ENCODE data around the gene FEM1B. TPM values are rescaled to one million over a fixed set of nuclear protein-coding genes. Genes with fewer than 3 reads are reported as not detected.

The FEM1B gene
- total RNA-seq, 1 donor from 2014 or later, result 46.8 TPM

DNA sequence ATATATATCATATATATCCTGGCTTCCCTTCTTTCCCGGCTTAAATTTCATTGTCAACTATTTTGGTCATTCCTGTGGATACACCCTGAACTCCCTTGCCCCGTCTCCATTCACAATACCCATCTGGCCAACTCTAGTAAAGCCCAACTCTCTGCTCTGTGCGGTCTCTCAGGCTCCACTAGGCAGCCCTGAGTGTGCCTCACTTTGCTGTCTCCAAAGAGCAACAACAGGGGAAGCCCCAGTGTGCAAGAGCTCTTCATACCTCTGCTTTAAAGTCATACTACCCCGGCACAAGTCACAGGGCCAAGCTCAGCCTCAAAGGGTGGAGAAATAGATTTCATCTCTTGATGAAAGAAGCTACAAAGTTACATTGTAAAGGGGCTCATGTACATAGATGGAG, 18.9 kb upstream of the FEM1B start:
- DNase-seq (ENCODE audit: low read depth, low spot score), result no peak

DNA sequence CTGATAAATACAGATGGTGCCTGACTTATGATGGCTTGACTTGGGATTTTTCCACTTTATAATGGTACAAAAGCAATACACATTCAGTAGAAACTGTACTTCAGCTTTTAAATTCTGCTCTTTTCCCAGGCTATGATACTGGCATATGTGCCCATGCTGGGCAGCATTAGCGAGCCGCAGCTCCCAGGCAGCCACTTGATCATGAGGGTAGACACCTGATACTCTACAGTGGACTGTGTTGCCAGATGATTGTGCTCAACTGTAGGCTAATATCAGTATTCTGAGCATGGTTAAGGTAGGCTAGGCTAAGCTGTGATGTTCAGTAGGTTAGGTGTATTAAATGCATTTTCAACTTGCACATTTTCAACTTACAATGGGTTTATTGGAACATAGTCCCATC, 17.7 kb upstream of the FEM1B start:
- DNase-seq (ENCODE audit: low read depth, low spot score), result no peak

DNA sequence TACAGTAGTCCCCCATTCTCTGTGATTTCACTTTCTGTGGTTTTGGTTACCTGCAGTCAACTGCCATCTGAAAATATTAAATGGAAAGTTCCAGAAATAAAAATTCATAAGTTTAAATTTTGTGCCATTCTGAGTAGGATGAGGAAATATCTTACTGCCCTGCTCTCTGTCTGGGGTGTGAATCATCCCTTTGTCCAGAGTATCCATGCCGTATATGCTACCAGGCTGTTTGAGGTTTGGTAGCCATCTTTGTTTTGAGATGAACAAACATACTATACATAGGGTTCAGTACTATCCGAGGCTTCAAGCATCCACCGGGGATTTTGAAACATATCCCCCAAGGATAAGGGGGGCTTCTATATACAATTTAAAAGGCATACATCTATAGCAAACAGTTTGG, 16.3 kb upstream of the FEM1B start:
- DNase-seq (ENCODE audit: low read depth, low spot score), result no peak

DNA sequence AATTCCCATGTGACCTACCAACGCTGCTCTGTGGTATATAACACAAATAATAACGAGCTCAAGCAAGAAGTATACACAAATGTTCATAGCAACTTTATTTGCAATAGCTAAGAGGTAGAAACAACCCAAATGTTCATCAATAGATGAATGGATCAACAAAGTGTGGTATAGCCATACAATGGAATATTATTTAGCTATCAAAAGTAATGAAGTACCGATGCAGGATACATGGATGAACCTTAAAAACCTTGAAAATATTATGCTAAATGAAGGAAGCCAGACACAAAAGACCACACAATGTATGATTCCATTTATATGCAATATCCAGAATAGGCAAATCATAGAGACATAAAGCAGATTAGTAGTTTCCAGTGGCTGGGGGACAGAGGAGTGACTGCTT, 15.6 kb upstream of the FEM1B start:
- no peak for DNase-seq (ENCODE audit: low read depth, low spot score)

DNA sequence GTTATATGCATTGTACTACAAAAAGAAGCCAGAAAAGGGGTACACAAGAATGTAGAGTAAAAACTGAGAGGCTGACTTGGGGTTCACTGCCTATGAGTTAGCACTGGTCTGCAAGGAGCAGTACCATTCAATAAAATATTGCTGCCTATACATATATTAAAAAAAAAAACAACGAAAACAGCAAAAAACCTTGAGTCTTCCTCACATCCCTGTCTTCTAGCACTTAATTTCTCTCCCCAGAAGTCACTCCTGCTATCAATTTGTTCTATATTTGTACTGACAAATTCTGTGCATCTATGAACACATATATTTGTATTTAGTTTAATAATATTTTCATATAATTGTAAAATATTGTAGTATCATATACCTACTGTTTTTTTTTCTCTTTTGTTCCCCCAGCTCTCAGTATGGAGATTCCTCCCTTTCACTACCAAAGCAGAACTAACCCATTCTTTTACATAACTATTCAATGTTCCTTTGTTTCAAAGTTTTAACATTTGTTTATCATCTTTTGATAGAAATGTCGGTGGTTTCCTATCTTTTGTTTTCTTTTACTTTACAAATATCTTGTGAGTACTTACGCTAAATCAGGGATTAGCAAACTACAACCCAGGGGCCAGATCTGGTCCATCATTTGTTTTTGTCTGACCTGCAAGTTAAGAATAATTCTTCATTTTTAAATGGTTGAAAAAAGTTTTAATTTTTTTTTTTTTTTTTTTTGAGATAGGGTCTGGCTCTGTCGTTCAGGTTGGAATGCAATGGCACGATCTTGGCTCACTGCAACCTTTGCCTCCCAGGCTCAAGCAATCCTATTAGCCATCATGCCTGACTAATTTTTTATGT, 14.8 kb upstream of the FEM1B start:
- DNase-seq (ENCODE audit: low read depth, low spot score), result no peak

DNA sequence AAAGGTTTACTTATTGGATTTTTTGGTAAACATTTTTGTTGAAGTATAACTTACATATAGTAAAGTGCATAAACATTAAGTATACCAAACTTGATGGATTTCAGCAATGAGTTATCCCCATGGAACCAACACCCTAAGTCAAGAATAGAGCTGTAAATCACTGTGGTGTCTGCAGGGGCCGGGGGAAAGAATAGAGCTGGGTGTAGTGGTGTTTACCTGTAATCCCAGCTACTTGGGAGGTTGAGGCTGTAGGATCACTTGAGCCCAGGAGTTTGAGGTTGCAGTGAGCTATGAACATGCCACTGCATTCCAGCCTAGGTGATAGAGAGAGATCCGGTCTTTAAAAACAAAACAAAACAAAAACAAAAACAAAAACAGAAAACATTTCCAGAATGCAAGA, 13.3 kb upstream of the FEM1B start:
- no peak for DNase-seq (ENCODE audit: low read depth, low spot score)

DNA sequence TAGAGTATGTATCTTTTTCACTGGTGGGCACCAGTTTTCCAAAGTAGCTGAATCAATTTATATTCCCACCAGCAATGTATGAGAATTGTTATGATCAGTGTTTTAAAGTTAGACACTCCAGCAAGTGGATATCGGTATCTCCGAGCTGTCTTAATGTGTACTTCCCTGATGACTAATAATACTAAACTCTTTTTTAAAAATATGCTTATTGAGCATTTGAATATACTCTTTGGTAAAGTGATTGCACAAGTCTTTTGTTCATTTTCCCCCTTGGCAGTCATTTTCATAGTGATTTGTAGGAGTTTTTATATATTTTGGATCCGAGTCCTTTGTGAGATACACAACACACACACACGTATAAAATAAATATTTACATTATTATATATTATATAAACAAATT, 12.5 kb upstream of the FEM1B start:
- DNase-seq (ENCODE audit: low read depth, low spot score), result no peak

DNA sequence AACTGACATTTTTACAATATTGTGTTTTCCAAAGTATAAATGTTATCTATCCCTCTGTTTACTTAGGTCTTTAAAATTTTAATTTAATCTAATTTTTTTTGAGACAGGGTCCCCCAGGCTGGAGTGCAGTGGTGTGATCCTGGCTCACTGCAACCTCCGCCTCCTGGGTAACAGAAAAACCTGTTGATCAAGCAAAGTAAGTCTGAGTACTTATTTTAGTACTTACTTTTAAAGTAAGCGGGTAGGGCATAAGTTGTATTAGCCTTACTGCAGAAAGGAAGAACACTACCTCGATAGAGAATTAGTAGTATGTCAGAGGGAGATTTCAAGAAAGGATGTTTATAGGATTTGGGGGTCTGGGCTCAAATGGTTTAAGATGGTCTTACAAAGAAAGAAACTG, 11.9 kb upstream of the FEM1B start:
- no peak for DNase-seq (ENCODE audit: low read depth, low spot score)

DNA sequence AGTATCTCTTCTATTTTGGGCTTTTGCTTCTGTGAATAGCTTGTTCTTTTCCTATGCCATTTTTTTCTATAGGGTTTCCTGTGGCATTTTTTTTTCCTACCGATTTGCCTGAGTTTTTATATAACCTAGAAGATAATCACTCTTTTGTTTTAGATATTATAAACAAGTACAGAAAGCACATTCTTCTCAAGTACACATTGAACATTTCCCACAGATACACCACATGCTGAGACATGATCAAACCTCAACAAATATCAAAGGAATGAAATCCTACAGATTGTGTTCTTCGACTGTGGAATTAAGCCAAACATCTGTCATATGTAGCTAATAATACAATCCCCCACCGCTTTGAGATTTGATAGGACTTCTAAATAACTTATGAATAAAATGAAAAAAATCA, 9.1 kb upstream of the FEM1B start:
- no peak for DNase-seq (ENCODE audit: low read depth, low spot score)

DNA sequence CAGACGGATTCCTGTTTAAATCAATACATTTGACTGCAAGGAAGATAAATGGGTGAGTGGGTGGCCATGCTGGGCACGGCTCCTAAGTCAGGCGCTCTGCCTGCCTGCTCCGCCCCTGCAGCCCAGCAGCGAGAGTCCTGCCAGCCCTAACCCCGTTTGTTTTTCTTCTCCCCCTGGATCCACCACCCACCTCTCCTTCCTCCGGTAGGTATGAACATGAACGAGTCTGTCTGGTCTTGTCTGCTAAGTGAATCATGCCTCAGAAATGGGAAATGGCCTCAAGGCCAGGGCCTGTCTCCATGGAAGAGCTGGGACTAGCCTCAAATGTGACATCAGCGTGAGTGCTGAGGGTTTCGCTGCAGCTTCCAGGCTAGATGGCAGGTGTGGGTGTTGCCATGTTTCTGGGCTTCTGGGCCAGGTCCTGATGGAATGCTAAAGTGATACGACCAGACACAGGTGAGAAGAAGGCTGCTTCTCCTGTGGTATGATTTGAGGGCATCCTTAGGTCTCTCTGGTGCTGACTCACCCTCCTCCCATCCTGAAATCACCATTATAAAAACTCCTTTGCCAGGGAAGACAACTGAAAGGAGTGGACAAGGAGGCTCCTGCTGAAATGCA, 5.6 kb upstream of the FEM1B start:
- no peak for DNase-seq (ENCODE audit: low read depth, low spot score)

DNA sequence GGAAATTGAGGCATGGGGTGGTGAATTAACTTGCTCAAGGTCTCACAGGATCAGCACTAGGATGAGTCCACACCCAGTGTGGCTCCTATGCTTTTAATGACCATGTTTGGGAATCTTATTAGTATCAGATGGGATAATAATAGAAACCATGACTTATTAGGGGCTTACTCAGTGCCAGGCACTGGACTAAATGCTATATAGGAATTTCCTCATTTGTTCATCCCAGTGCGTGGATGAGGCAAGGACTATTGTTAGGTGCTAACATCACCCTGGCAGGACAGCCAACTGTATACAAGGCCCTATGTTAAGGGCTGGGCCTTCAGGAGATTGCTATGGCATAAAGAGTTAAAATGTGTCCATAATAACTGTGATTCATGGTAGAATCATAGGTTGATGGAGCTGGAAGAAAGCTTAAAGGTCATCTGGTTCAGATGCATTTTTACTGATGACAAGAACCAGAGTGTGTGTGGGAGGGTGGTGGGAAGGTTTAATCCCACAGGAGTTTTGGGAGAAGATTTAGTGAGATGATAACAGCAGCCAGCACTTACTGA, 4.7 kb upstream of the FEM1B start:
- DNase-seq (ENCODE audit: low read depth, low spot score), result no peak

DNA sequence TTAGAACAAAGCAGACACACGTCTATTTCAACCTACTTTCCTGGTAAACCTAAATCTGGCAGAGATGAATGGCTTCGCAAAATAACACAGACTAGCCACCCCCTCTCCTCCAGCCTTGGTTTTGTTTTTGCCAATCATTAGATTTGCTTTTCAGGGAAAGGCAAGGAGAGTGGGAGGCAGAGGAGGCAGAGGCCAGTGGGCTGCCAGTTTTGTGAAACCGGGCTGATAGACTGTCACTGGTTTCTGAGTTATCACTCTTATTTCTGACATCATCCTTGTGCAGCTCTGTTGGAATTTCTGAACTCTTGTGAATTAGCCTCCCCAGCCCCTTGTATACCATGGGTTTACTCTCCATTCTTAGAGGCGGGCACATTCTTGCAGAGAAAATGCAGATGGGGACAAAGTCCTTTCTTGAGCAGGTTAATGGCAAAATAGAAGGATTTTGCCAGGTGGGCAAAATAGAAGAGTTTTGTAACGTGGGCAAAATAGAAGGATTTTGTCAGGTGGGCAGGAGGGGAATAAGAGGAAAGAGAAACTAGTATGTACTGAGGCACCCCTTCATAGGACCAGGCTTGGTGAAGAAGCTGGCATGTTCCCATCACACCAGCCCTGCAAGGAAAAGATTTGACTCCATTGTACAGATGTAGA, 3.2 kb upstream of the FEM1B start:
- DNase-seq (ENCODE audit: low read depth, low spot score), result no peak

DNA sequence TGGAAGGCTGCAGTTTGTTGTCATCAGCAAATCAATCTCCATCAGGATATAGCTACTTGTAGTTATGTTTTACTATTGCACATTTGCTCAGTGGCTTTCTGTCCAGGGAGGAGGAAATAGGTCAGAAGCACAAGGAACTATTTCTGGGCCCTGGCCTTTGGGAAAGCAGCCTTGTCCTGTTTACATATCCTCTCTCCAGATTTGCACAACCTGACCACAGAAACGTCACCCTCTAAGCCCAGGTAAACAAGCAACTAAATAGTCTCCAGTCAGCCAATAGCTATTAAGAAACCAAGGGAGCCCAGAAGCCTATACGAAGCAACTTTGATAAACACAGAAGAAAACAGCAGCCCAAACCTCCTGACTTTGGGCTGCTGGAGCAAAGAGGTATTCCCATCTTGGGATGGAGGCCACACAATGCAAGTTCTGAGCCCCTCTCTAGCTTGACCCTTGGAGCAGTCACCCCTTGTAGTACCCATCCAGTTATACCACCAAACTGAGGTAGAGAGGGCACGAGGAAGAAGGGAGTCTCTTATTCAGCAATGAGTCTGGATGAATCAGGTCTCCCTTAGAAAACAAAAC, 2.3 kb upstream of the FEM1B start:
- DNase-seq (ENCODE audit: low read depth, low spot score), result no peak

DNA sequence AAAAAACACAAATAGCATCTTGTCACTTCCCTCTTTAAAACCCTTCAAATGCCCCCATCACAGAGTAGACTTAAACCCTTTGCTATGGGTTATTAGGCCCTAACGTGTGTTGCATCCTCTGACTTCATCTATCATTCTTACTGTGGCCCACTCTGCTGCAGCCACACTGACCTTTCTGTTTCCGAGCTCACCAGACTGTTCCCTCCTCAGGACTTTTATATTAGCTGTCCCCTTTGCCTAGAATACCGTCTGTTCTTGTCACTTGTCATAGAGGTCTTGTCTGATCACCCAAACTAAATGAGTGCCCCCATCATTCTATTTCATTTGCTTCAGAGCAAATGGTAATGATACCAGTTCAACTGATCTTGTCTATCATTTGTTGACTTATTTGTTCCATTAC, 877 bp upstream of the FEM1B start:
- DNase-seq (ENCODE audit: low read depth, low spot score), result no peak

DNA sequence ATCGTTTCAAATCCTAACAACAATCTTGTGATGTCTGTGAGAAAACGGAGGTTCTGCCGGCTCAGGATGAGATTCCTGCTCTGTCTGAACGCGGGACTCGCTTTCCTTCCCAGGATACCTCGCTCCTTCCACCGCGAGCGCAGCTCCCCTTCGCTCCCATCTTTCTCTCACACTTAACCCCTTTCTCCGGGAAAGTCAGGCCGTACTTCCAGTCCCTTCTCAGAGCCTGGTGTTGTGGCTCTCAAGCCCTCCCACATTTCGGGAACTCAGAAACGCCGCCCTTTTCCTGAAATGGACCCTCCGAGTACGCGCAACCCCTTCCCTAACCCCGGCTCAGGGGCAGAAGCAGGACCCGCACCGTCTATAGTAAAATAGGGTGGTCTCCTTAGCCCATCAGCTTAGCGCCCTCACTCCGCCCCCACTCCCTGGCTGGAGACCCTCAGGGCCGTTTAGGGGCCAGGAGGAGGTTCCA, 378 bp upstream of the FEM1B start:
- DNase-seq (ENCODE audit: low read depth, low spot score), result no peak

DNA sequence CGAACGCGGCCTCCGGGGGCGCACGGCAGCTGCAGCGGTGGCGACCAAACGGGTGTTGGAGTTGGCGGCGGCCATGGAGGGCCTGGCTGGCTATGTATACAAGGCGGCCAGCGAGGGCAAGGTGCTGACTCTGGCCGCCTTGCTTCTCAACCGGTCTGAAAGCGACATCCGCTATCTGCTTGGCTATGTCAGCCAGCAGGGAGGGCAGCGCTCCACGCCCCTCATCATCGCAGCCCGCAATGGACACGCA, 725 bp downstream of the FEM1B start:
- DNase-seq (ENCODE audit: low read depth, low spot score), result no peak

DNA sequence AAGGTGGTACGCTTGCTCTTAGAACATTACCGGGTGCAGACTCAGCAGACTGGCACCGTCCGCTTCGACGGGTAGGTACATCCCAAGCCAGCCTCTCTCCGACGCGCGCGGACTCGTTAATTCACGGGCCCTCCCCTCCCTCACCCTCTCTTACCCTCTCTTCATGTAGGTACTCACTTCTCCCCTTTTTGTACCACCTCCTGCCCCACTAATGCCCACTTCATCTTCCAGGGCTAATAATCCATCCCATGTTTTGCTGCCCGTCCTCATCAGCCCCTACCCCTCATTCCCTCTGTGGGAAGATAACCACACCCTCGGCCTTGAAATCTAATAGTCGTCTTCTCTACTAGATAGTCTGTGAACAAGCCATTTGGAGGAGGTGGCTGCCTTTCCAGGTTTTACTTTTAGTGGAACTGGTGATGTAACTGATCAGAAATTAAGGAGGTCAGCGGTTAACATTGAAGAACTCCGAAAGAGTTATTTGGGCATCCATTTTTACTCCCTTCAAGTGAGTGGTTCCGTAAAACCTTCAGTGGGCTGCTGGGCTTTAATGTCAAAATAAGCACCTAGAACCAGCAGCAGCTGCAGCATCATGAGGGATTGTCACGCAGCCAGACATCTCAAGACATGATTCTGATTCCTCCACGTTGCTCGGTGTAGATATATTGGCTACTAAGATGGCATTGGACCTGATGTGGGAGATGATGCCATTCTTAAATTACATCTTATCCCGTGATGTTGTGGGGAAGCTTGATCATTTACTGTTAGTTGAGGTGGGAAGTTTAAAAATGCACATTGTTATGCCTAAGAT, 1.3 kb downstream of the FEM1B start:
- DNase-seq (ENCODE audit: low read depth, low spot score), result no peak

DNA sequence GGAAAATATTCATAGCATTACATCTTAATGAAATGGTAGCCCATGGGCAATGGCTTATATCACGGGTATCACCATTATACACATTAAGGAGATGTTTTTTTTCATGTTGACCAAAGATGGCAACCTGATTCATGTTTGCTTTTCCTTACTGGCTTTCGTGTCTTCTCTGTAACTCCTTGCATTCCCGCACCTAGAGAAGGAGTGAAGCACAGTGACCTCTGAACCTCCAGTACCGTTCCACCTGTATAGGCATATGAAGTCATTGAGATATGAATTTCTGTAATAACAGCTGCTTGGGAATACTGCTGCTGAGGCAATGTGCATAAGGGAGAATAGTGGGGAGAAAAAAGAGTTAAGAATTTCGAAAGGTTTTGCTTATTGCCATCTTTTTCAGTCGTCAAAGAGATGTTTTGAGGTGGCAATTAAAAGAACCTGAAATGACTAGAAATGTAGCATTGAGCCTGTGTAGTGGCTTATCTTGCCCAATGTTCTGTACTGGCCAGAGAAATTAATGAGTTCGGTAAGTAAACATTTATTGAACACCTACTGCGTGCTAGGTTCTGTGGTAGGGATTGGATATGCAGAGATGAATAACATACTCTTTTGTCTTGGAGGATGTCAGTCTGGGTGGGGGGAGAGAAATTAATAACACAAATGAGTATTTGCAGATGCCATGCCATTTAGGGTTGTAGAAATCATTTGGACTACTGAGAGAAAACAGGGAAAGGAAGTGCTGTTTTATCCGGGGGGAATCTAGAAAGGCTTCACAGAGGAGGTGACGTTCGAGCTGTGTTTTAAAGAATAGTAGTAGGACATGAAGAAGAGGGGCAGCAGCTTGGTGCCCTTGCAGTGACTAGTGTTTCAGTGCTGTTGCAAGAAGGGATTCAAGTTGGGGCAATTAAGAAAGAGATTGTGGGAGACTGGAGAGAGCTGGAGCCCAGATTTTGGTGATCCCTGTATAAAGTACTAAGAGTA, 2.5 kb downstream of the FEM1B start:
- no peak for DNase-seq (ENCODE audit: low read depth, low spot score)

DNA sequence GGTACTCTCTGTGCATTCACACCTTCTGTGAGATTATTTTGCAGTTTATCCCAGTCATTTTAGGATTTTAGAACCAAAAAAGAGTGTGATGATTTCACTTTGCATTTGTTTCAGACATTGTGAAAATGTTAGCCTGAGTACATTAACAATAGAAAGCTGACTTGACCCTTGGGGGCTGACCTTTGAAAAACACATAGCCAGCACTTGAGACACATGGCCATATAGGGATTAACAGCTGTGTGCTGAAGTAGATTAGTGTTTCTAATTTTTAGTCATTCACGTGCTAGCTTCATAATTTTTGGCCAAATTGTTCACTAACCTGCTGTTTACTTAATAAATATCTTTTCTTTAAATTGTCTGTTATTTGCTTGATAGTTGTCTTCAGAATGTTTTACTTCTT, 3.5 kb downstream of the FEM1B start:
- DNase-seq (ENCODE audit: low read depth, low spot score), result no peak

DNA sequence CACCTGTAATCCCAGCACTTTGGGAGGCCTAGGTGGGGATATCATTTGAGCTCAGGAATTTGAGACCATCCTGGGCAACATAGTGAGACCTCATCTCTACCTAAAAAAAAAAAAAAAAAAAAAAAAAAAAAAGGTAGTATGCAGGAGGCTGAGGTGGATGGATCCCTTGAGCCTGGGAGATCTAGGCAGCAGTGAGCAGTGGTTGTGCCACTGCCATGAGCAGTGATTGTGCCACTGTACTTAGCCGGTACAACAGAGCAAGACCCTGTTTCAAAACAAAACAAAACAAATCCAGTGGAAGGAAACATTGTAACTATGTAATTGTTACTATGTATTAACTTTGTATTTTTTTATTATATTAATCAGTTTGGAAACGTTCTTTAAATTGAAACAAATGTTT, 5.9 kb downstream of the FEM1B start:
- no peak for DNase-seq (ENCODE audit: low read depth, low spot score)

All from pulmonary artery endothelial cell (primary cell).